T-cell (primary cell): ENCODE measurements around the gene DPP6. TPM values are rescaled to one million over a fixed set of nuclear protein-coding genes. Genes with fewer than 3 reads are reported as not detected.
"Not testable (repeated sequence)": the region's sequence is repeated elsewhere in the genome, so short reads cannot be mapped to it uniquely, and the experiment has no call there.

Experiments used
- ATAC-seq, 4 experiments: fragments of 200-7000 bp in 3 of 4; fragments of 150-1000 bp in 1 of 4; cut with Tn5 transposase; replicated peaks in 1 of 4; 1 replicate in 3 of 4; 2 replicates in 1 of 4; pipeline ENCODE4 v1.10.0; 2021; ENCODE audit warnings: moderate library complexity in 3 of 4, mild to moderate bottlenecking in 2 of 4, moderate number of reproducible peaks in 1 of 4
- CTCF ChIA-PET, 2 donors: fragments of 300-600 bp; sonication (Branson Sonifier 250); formaldehyde crosslinking; loops; one replicate each; lab custom pipeline; 2022; ENCODE audit warnings: antibody characterized with exemption in 2 of 2; lab: Charles Lee
- POLR2A ChIA-PET, 2 donors: fragments of 300-600 bp; sonication (Branson Sonifier 250); formaldehyde crosslinking; loops; one replicate each; lab custom pipeline; 2022; ENCODE audit warnings: antibody characterized with exemption in 2 of 2; lab: Charles Lee
- DNase-seq, 35 experiments: peaks; one replicate each; pipeline versions ENCODE4 v3.0.0 to v3.0.0-alpha.2; 2013 to 2023
- H3K27ac ChIP-seq: one replicate; pipeline ENCODE4 v1.5.1; 2013; ENCODE audit warnings: low read length
- H3K27me3 ChIP-seq, 2 experiments: replicated peaks in 1 of 2; 1 replicate in 1 of 2; 2 replicates in 1 of 2; pipeline versions ENCODE4 v1.6.1 to v1.7.0; 2013; ENCODE audit warnings: low read length in 1 of 2, mixed read lengths in 1 of 2; ENCODE audit not compliant: control insufficient read depth in 2 of 2, insufficient read depth in 2 of 2; ENCODE audit errors: extremely low read depth in 1 of 2
- H3K36me3 ChIP-seq, 2 donors: 1 replicate in 1 of 2; 2 replicates in 1 of 2; pipeline versions ENCODE4 v1.6.1 to v1.7.0; 2013; ENCODE audit warnings: low read length in 1 of 2; ENCODE audit not compliant: control insufficient read depth in 2 of 2, insufficient read depth in 1 of 2; ENCODE audit errors: extremely low read depth in 1 of 2
- H3K4me1 ChIP-seq, 2 experiments: 1 replicate in 1 of 2; 2 replicates in 1 of 2; pipeline versions ENCODE4 v1.6.1 to v1.7.0; 2013; ENCODE audit warnings: low read length in 2 of 2, mixed read lengths in 1 of 2; ENCODE audit not compliant: insufficient read depth in 2 of 2, control insufficient read depth in 1 of 2; ENCODE audit errors: extremely low read depth in 1 of 2
- H3K4me3 ChIP-seq, 2 donors: 1 replicate in 1 of 2; 2 replicates in 1 of 2; pipeline versions ENCODE4 v1.5.1 to v1.7.0; 2013; ENCODE audit warnings: mild to moderate bottlenecking in 2 of 2, low read length in 1 of 2, moderate library complexity in 1 of 2; ENCODE audit not compliant: control insufficient read depth in 1 of 2; ENCODE audit errors: extremely low read depth in 1 of 2
- H3K9me3 ChIP-seq: 2 replicates; pipeline ENCODE4 v1.7.0; 2013
- H3K27ac Mint-ChIP-seq, 2 donors: one replicate each; pipeline ENCODE4 v1.8.0; 2020 to 2021; ENCODE audit warnings: mild to moderate bottlenecking in 2 of 2, mixed read lengths in 2 of 2
- H3K27me3 Mint-ChIP-seq, 2 donors: one replicate each; pipeline ENCODE4 v1.8.0; 2021 to 2022; ENCODE audit warnings: mixed read lengths in 2 of 2
- H3K36me3 Mint-ChIP-seq: one replicate; pipeline ENCODE4 v1.8.0; 2021; ENCODE audit warnings: mixed read lengths
- H3K4me1 Mint-ChIP-seq, 3 donors: one replicate each; pipeline ENCODE4 v1.8.0; 2020 to 2022; ENCODE audit warnings: mixed read lengths in 3 of 3, mild to moderate bottlenecking in 1 of 3
- H3K4me3 Mint-ChIP-seq, 3 donors: one replicate each; pipeline ENCODE4 v1.8.0; 2020 to 2022; ENCODE audit warnings: mild to moderate bottlenecking in 3 of 3, mixed read lengths in 3 of 3, moderate library complexity in 3 of 3
- H3K9me3 Mint-ChIP-seq, 3 donors: one replicate each; pipeline ENCODE4 v1.8.0; 2020 to 2022; ENCODE audit warnings: mixed read lengths in 3 of 3
- whole genome bisulfite sequencing: methylation state at CpG from one replicate; pipeline ENCODE4 v1.1.5; 2013; ENCODE audit warnings: missing lambda C conversion rate; ENCODE audit not compliant: insufficient coverage; 5-methylcytosine and 5-hydroxymethylcytosine counted together
- total RNA-seq, 35 experiments: library from RNA in 6 of 35; stranded (reverse) in 6 of 35; fragments of 120-200 nt in 1 of 35; gene quantifications; one replicate each; pipeline versions ENCODE4 v1.2.1 to v1.2.4 and lab custom pipeline; 2013 to 2026

Gene DPP6
- total RNA-seq, 5 donors from 2014 or later (not counting 1 experiment from before 2014, with no cell fraction given) = not detected

- H3K4me3 Mint-ChIP-seq, H3K9me3 ChIP-seq, CTCF ChIA-PET, H3K36me3 ChIP-seq, H3K27me3 ChIP-seq, H3K4me1 Mint-ChIP-seq, POLR2A ChIA-PET, H3K27me3 Mint-ChIP-seq, H3K4me1 ChIP-seq, DNase-seq, ATAC-seq, H3K4me3 ChIP-seq, H3K27ac ChIP-seq, H3K36me3 Mint-ChIP-seq, H3K27ac Mint-ChIP-seq: not testable (repeated sequence)
- 96% methylated on average over 4 of the region's 9 CpGs for WGBS
- H3K9me3 Mint-ChIP-seq = peaks cover 2 to 10% (median 6%) of the 10 kb centered on the region in 3 donors
Measured at GRCh38 chr7:154105063-154105462, 52.9 kb downstream of the DPP6 start.

GRCh38 chr7:154109615-154110014, 57.4 kb downstream of the DPP6 start:
- POLR2A ChIA-PET, H3K36me3 Mint-ChIP-seq, DNase-seq, H3K27me3 ChIP-seq, CTCF ChIA-PET, H3K4me3 Mint-ChIP-seq, H3K36me3 ChIP-seq, H3K27me3 Mint-ChIP-seq, H3K9me3 Mint-ChIP-seq, H3K4me1 Mint-ChIP-seq, H3K4me3 ChIP-seq, H3K27ac ChIP-seq, H3K4me1 ChIP-seq, H3K9me3 ChIP-seq, H3K27ac Mint-ChIP-seq, ATAC-seq: not testable (repeated sequence)
- no CpG with 5 or more reads among the region's 3 CpGs for WGBS

- H3K4me3 Mint-ChIP-seq, H3K36me3 Mint-ChIP-seq, ATAC-seq, H3K9me3 Mint-ChIP-seq, H3K27ac Mint-ChIP-seq, H3K27ac ChIP-seq, H3K4me1 ChIP-seq, DNase-seq, H3K4me1 Mint-ChIP-seq, H3K9me3 ChIP-seq, H3K27me3 Mint-ChIP-seq, H3K36me3 ChIP-seq, CTCF ChIA-PET, H3K4me3 ChIP-seq, POLR2A ChIA-PET, H3K27me3 ChIP-seq: not testable (repeated sequence)
- no CpG with 5 or more reads among the region's 4 CpGs for WGBS
Measured at GRCh38 chr7:154113732-154114351, 61.6 kb downstream of the DPP6 start.

- ATAC-seq, H3K4me1 ChIP-seq, H3K27ac Mint-ChIP-seq, H3K27ac ChIP-seq, H3K36me3 Mint-ChIP-seq, H3K27me3 ChIP-seq, H3K27me3 Mint-ChIP-seq, H3K4me3 Mint-ChIP-seq, H3K4me3 ChIP-seq, POLR2A ChIA-PET, CTCF ChIA-PET, DNase-seq, H3K36me3 ChIP-seq, H3K9me3 ChIP-seq, H3K4me1 Mint-ChIP-seq, H3K9me3 Mint-ChIP-seq: not testable (repeated sequence)
- WGBS = 100% methylated on average over 2 of the region's 12 CpGs
Measured at GRCh38 chr7:154117411-154118390, 65.5 kb downstream of the DPP6 start.

GRCh38 chr7:154120825-154121224, 68.6 kb downstream of the DPP6 start:
- H3K27ac Mint-ChIP-seq, DNase-seq, H3K27me3 ChIP-seq, H3K4me3 Mint-ChIP-seq, ATAC-seq, H3K36me3 ChIP-seq, POLR2A ChIA-PET, H3K9me3 ChIP-seq, H3K4me3 ChIP-seq, H3K27me3 Mint-ChIP-seq, CTCF ChIA-PET, H3K4me1 Mint-ChIP-seq, H3K9me3 Mint-ChIP-seq, H3K4me1 ChIP-seq, H3K27ac ChIP-seq, H3K36me3 Mint-ChIP-seq: not testable (repeated sequence)
- 64% methylated on average over 3 of the region's 5 CpGs for WGBS

- ATAC-seq, H3K27me3 ChIP-seq, H3K36me3 ChIP-seq, POLR2A ChIA-PET, H3K9me3 ChIP-seq, H3K27ac Mint-ChIP-seq, CTCF ChIA-PET, H3K4me1 Mint-ChIP-seq, H3K9me3 Mint-ChIP-seq, H3K4me3 ChIP-seq, H3K4me1 ChIP-seq, H3K27ac ChIP-seq, H3K36me3 Mint-ChIP-seq, H3K27me3 Mint-ChIP-seq, DNase-seq, H3K4me3 Mint-ChIP-seq: not testable (repeated sequence)
- WGBS = no CpG with 5 or more reads among the region's 10 CpGs
Measured at GRCh38 chr7:154122720-154123119, 70.5 kb downstream of the DPP6 start.
